IMR-90 (cell line): Measurements from ENCODE around the gene DRICH1. TPM values are rescaled to one million over a fixed set of nuclear protein-coding genes. Genes with fewer than 3 reads are reported as not detected.

ENCODE experiments used
- ATAC-seq: fragments of 200-7000 bp; cut with Tn5 transposase; 2 replicates; pipeline ENCODE4 v1.9.1; 2020; ENCODE audit warnings: low read depth, mild to moderate bottlenecking, moderate library complexity
- BruUV-seq: library from RNA; stranded (reverse); fragments of 400-500 nt; replicated peaks from 2 replicates; lab custom pipeline; 2021; lab: Mats Ljungman, UMichigan
- CTCF ChIA-PET: fragments of 300-600 bp; formaldehyde crosslinking; extraction: SDS; loops from one replicate; lab custom pipeline; 2021; ENCODE audit warnings: antibody characterized with exemption; lab: Yijun Ruan, JAX
- POLR2A ChIA-PET: fragments of 300-600 bp; sonication (Branson Sonifier 250); formaldehyde crosslinking; loops from one replicate; lab custom pipeline; 2022; ENCODE audit warnings: antibody characterized with exemption; ENCODE audit not compliant: unreplicated experiment; lab: Charles Lee
- DNase-seq: peaks from one replicate; pipeline ENCODE4 v3.0.0; 2013
- H2AFZ ChIP-seq: replicated peaks from 2 replicates; pipeline ENCODE3; 2013; ENCODE audit warnings: low read length, mild to moderate bottlenecking; ENCODE audit not compliant: poor library complexity
- H2AK5ac ChIP-seq: 2 replicates; pipeline ENCODE4 v1.6.1; 2013; ENCODE audit warnings: low read depth, low read length, inconsistent platforms
- H2AK9ac ChIP-seq: replicated peaks from 2 replicates; pipeline ENCODE3; 2013; ENCODE audit warnings: mild to moderate bottlenecking, low read depth, low read length, moderate library complexity; ENCODE audit not compliant: poor library complexity
- H2BK120ac ChIP-seq: 2 replicates; pipeline ENCODE4 v1.6.1; 2013; ENCODE audit warnings: low read depth, low read length, inconsistent platforms
- H2BK15ac ChIP-seq: 3 replicates; pipeline ENCODE4 v1.6.1; 2013; ENCODE audit warnings: low read depth, low read length, inconsistent platforms
- H2BK20ac ChIP-seq: 2 replicates; pipeline ENCODE4 v1.6.1; 2013; ENCODE audit warnings: low read depth, mild to moderate bottlenecking, inconsistent platforms, low read length, moderate library complexity
- H2BK5ac ChIP-seq: 2 replicates; pipeline ENCODE4 v1.6.1; 2013; ENCODE audit warnings: mild to moderate bottlenecking, low read depth, low read length, inconsistent platforms; ENCODE audit not compliant: poor library complexity, severe bottlenecking
- H3K14ac ChIP-seq: replicated peaks from 2 replicates; pipeline ENCODE4 v1.6.1; 2013; ENCODE audit warnings: low read depth, low read length, inconsistent platforms
- H3K18ac ChIP-seq: 2 replicates; pipeline ENCODE4 v1.6.1; 2013; ENCODE audit warnings: low read depth, low read length, control low read depth
- H3K23ac ChIP-seq: 2 replicates; pipeline ENCODE4 v1.6.1; 2013; ENCODE audit warnings: low read depth, low read length, inconsistent platforms
- H3K27ac ChIP-seq: 2 replicates; pipeline ENCODE4 v1.5.1; 2013; ENCODE audit warnings: mild to moderate bottlenecking, control low read depth, low read length; ENCODE audit not compliant: insufficient read depth
- H3K27me3 ChIP-seq: 2 replicates; pipeline ENCODE4 v1.6.1; 2013; ENCODE audit warnings: low read length; ENCODE audit not compliant: control insufficient read depth, insufficient read depth
- H3K36me3 ChIP-seq: 2 replicates; pipeline ENCODE4 v1.6.1; 2013; ENCODE audit warnings: low read length, mixed read lengths; ENCODE audit not compliant: control insufficient read depth, insufficient read depth
- H3K4ac ChIP-seq: 2 replicates; pipeline ENCODE4 v1.6.1; 2013; ENCODE audit warnings: low read depth, low read length, inconsistent platforms
- H3K4me1 ChIP-seq: 2 replicates; pipeline ENCODE4 v1.6.1; 2013; ENCODE audit warnings: low read length, mixed read lengths; ENCODE audit not compliant: control insufficient read depth, insufficient read depth
- H3K4me2 ChIP-seq: 2 replicates; pipeline ENCODE4 v1.6.1; 2013; ENCODE audit warnings: low read depth, mild to moderate bottlenecking, control low read depth, low read length, moderate library complexity
- H3K4me3 ChIP-seq: 2 replicates; pipeline ENCODE4 v1.5.1; 2013; ENCODE audit warnings: low read depth, mild to moderate bottlenecking, control low read depth, low read length, moderate library complexity; ENCODE audit not compliant: insufficient read depth
- H3K56ac ChIP-seq: 2 replicates; pipeline ENCODE4 v1.6.1; 2013; ENCODE audit warnings: low read length, inconsistent platforms; ENCODE audit not compliant: insufficient read depth; ENCODE audit errors: extremely low read depth
- H3K79me1 ChIP-seq, 2 experiments: 2 replicates each; pipeline ENCODE4 v1.6.1; 2013; ENCODE audit warnings: low read length in 2 of 2, inconsistent platforms in 1 of 2, low read depth in 1 of 2
- H3K9ac ChIP-seq: 2 replicates; pipeline ENCODE4 v1.6.1; 2013; ENCODE audit warnings: low read depth, low read length, control low read depth
- H3K9me1 ChIP-seq: 2 replicates; pipeline ENCODE4 v1.6.1; 2013; ENCODE audit warnings: low read length, inconsistent platforms; ENCODE audit not compliant: insufficient read depth
- H3K9me3 ChIP-seq: 2 replicates; pipeline ENCODE4 v1.6.1; 2013; ENCODE audit warnings: low read length; ENCODE audit not compliant: control insufficient read depth, insufficient read depth
- H4K20me1 ChIP-seq: 2 replicates; pipeline ENCODE4 v1.6.1; 2013; ENCODE audit warnings: low read length, inconsistent platforms; ENCODE audit not compliant: insufficient read depth
- H4K5ac ChIP-seq: 2 replicates; pipeline ENCODE4 v1.6.1; 2013; ENCODE audit warnings: mild to moderate bottlenecking, low read depth, low read length, control low read depth
- H4K8ac ChIP-seq, 2 experiments: 2 replicates each; pipeline ENCODE4 v1.6.1; 2013; ENCODE audit warnings: low read depth in 2 of 2, low read length in 2 of 2, control low read depth in 1 of 2, inconsistent platforms in 1 of 2
- H4K91ac ChIP-seq: 2 replicates; pipeline ENCODE4 v1.6.1; 2013; ENCODE audit warnings: low read depth, low read length, inconsistent platforms; ENCODE audit not compliant: insufficient read depth
- BHLHE40 ChIP-seq: fragments of 150-350 bp; IDR thresholded peaks from 2 replicates; pipeline ENCODE4 v1.6.1; 2016; ENCODE audit warnings: mild to moderate bottlenecking, low read depth, low read length
- CEBPB ChIP-seq: IDR thresholded peaks from 2 replicates; pipeline ENCODE4 v1.6.1; 2012; ENCODE audit warnings: low read depth, low read length, improper control_type of control experiment
- CHD1 ChIP-seq: IDR thresholded peaks from 2 replicates; pipeline ENCODE4 v1.6.1; 2012; ENCODE audit warnings: low read depth, low read length, improper control_type of control experiment
- CTCF ChIP-seq: conservative IDR thresholded peaks from 2 replicates; pipeline ENCODE4 v1.5.1; 2012; ENCODE audit warnings: mild to moderate bottlenecking, low read depth, low read length, improper control_type of control experiment
- FOS ChIP-seq: fragments of 150-350 bp; IDR thresholded peaks from 2 replicates; pipeline ENCODE4 v1.6.1; 2016; ENCODE audit warnings: low read depth, low read length
- MAFK ChIP-seq: IDR thresholded peaks from 2 replicates; pipeline ENCODE4 v1.6.1; 2012; ENCODE audit warnings: low read depth, low read length, improper control_type of control experiment
- MAZ ChIP-seq: IDR thresholded peaks from 2 replicates; pipeline ENCODE4 v1.6.1; 2012; ENCODE audit warnings: low read depth, mild to moderate bottlenecking, low read length, improper control_type of control experiment, moderate library complexity, borderline replicate concordance
- MXI1 ChIP-seq: IDR thresholded peaks from 2 replicates; pipeline ENCODE4 v1.6.1; 2012; ENCODE audit warnings: low read depth, mild to moderate bottlenecking, low read length, moderate library complexity, borderline replicate concordance
- NFE2L2 ChIP-seq: fragments of 150-350 bp; IDR thresholded peaks from 2 replicates; pipeline ENCODE4 v1.6.1; 2016; ENCODE audit warnings: low read depth, mild to moderate bottlenecking, low read length
- POLR2A ChIP-seq: IDR thresholded peaks from 2 replicates; pipeline ENCODE4 v1.6.1; 2012; ENCODE audit warnings: mild to moderate bottlenecking, low read depth, low read length
- RAD21 ChIP-seq: IDR thresholded peaks from 2 replicates; pipeline ENCODE4 v1.6.1; 2012; ENCODE audit warnings: low read length, improper control_type of control experiment
- RCOR1 ChIP-seq: IDR thresholded peaks from 2 replicates; pipeline ENCODE4 v1.6.1; 2012; ENCODE audit warnings: mild to moderate bottlenecking, low read length, improper control_type of control experiment; ENCODE audit not compliant: insufficient replicate concordance
- RFX5 ChIP-seq: IDR thresholded peaks from 2 replicates; pipeline ENCODE4 v1.8.0; 2012; ENCODE audit warnings: low read depth, mild to moderate bottlenecking, low read length, moderate library complexity
- SMC3 ChIP-seq: fragments of 150-350 bp; IDR thresholded peaks from 2 replicates; pipeline ENCODE4 v1.6.1; 2016; ENCODE audit warnings: low read depth, mild to moderate bottlenecking, antibody characterized with exemption, low read length, moderate library complexity
- WGBS, 2 experiments: methylation state at CpG; one replicate each; pipeline versions ENCODE4 v1.1.5 to v1.1.7; 2013; ENCODE audit warnings: missing lambda C conversion rate in 2 of 2; ENCODE audit not compliant: insufficient read length in 1 of 2; ENCODE audit errors: extremely low coverage in 2 of 2; 5-methylcytosine and 5-hydroxymethylcytosine counted together
- dilution Hi-C: fragments of 300-500 bp; cut with HindIII; formaldehyde crosslinking; loops from one replicate; pipeline ENCODE4 v1.14.3; 2018; ENCODE audit warnings: low sequenced_read_pairs; ENCODE audit not compliant: unreplicated experiment
- in situ Hi-C: fragments of 300-500 bp; cut with MboI; formaldehyde crosslinking; loops from 3 replicates; pipeline ENCODE4 v1.14.3; 2019; ENCODE audit warnings: low sequenced_read_pairs, inconsistent platforms, mixed read lengths
- intact Hi-C: fragments of 100-400 bp; cut with micrococcal nuclease; formaldehyde crosslinking; loops from 2 replicates; pipeline ENCODE4 v1.10.0; 2022
- polyA plus RNA-seq, 3 experiments: library from polyadenylated mRNA; depleted of rRNA; stranded (reverse); fragments of >200 nt; gene quantifications; 2 replicates each; pipeline ENCODE4 v1.2.3, GENCODE V29; 2012; ENCODE audit warnings: low replicate concordance in 1 of 3
- total RNA-seq: library from RNA; depleted of rRNA; stranded (reverse); fragments of >200 nt; gene quantifications from 2 replicates; pipeline ENCODE4 v1.2.3, GENCODE V29; 2012
- TF ChIP-seq, protein P1 (sequence below): fragments of 150-350 bp; IDR thresholded peaks from 2 replicates; pipeline ENCODE4 v1.6.1; 2016; ENCODE audit warnings: low read depth, mild to moderate bottlenecking, low read length, moderate library complexity, borderline replicate concordance
- TF ChIP-seq, protein P2 (sequence below): fragments of 150-350 bp; IDR thresholded peaks from 2 replicates; pipeline ENCODE4 v1.6.1; 2017; ENCODE audit warnings: mild to moderate bottlenecking, antibody characterized with exemption, low read length, low read depth

DRICH1 gene
- total and polyA plus RNA-seq, 2 of the 4 experiments (the other 2 are of a cell fraction) = 0.14 TPM; not detected in 1

DNA sequence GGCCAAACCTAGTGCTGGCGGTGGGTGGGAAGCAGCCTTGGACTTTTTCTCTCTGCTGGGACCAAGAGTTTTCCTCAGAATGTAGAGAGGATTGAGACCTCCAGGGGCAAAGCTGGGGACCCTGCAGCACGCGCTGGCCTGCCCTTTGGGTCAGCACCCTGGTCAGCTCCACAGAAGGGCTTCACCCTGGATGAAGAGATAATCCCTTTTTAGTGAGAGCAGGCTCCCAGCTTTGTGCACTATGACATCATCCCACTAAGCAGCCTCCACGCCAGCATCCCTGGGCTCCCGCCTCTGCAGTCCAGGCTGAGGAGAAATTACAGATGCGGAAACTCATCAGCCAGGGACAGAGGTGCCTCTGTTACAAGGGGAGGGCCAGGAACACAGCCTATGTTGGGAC lies 23.5 kb downstream of the DRICH1 start:
- dilution Hi-C loops (no loop called here), intact Hi-C loops (no loop called here), in situ Hi-C loops (no loop called here)
- H2AK9ac ChIP-seq = no peak overlapping the region
- peak; percentile 85 for ATAC-seq
- no peak overlapping the region for H3K27ac ChIP-seq
- H3K23ac ChIP-seq = no peak overlapping the region
- H3K56ac ChIP-seq = no peak overlapping the region
- H2AFZ ChIP-seq = no peak overlapping the region
- no peak overlapping the region for H2BK120ac ChIP-seq
- H3K4me2 ChIP-seq = no peak overlapping the region
- no CpG with 5 or more reads among the region's 6 CpGs for WGBS, 2 experiments
- H2AK5ac ChIP-seq = no peak overlapping the region
- H2BK15ac ChIP-seq = no peak overlapping the region
- no peak overlapping the region for H2BK20ac ChIP-seq
- H4K91ac ChIP-seq = no peak overlapping the region
- POLR2A ChIA-PET = no interaction called here
- no peaks in the 10 kb centered on the region for H4K20me1 ChIP-seq
- H4K8ac ChIP-seq = no peak overlapping the region
- H3K4me3 ChIP-seq = no peak overlapping the region
- H2BK5ac ChIP-seq = no peak overlapping the region
- no peaks in the 10 kb centered on the region for H3K9me1 ChIP-seq
- no peaks in the 10 kb centered on the region for H3K36me3 ChIP-seq
- no peaks in the 10 kb centered on the region for H3K9me3 ChIP-seq
- no peak overlapping the region for H3K4ac ChIP-seq
- H3K14ac ChIP-seq = no peak overlapping the region
- no peaks in the 10 kb centered on the region for H3K4me1 ChIP-seq
- H3K18ac ChIP-seq = no peak overlapping the region
- H3K9ac ChIP-seq = no peak overlapping the region
- no peak overlapping the region for H4K5ac ChIP-seq
- H3K79me1 ChIP-seq = no peaks in the 10 kb centered on the region
- peak; percentile 39 for DNase-seq
- no peak for TF ChIP-seq CHD1
- TF ChIP-seq MAFK = no peak
- TF ChIP-seq RFX5 = no peak
- TF ChIP-seq BHLHE40 = no peak
- TF ChIP-seq, protein P1, sequence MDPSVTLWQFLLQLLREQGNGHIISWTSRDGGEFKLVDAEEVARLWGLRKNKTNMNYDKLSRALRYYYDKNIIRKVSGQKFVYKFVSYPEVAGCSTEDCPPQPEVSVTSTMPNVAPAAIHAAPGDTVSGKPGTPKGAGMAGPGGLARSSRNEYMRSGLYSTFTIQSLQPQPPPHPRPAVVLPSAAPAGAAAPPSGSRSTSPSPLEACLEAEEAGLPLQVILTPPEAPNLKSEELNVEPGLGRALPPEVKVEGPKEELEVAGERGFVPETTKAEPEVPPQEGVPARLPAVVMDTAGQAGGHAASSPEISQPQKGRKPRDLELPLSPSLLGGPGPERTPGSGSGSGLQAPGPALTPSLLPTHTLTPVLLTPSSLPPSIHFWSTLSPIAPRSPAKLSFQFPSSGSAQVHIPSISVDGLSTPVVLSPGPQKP = no peak
- TF ChIP-seq MXI1 = no peak
- TF ChIP-seq FOS = no peak
- no peak for TF ChIP-seq POLR2A
- no peak for TF ChIP-seq RAD21
- no peak for TF ChIP-seq CTCF
- no peak for TF ChIP-seq NFE2L2
- no peak for TF ChIP-seq RCOR1
- no peak for TF ChIP-seq MAZ
- TF ChIP-seq SMC3 = no peak
- TF ChIP-seq, protein P2, sequence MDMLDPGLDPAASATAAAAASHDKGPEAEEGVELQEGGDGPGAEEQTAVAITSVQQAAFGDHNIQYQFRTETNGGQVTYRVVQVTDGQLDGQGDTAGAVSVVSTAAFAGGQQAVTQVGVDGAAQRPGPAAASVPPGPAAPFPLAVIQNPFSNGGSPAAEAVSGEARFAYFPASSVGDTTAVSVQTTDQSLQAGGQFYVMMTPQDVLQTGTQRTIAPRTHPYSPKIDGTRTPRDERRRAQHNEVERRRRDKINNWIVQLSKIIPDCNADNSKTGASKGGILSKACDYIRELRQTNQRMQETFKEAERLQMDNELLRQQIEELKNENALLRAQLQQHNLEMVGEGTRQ = no peak
- no peak for TF ChIP-seq CEBPB
- BruUV-seq = no TSS peak
- CTCF ChIA-PET = no interaction called here
- H3K27me3 ChIP-seq = no peaks in the 10 kb centered on the region; the same call in 1 of the 2 replicates
